Duodenal mucosa (tissue), 2 donors: Measurements from ENCODE around the gene SIAE.
A peak's percentile ranks its signal among the peaks of the same experiment; 100 is the strongest.

Experiments used
- H3K27ac ChIP-seq: one replicate; pipeline ENCODE4 v1.7.0; 2013; ENCODE audit warnings: low read depth, low read length
- H3K27me3 ChIP-seq, 2 donors: one replicate each; pipeline ENCODE4 v1.7.0; 2013; ENCODE audit warnings: low read length in 2 of 2, control low read depth in 1 of 2; ENCODE audit not compliant: insufficient read depth in 2 of 2, control insufficient read depth in 1 of 2
- H3K36me3 ChIP-seq, 2 donors: one replicate each; pipeline ENCODE4 v1.7.0; 2013; ENCODE audit warnings: low read length in 2 of 2, control low read depth in 1 of 2; ENCODE audit not compliant: insufficient read depth in 2 of 2, control insufficient read depth in 1 of 2
- H3K4me1 ChIP-seq, 2 donors: one replicate each; pipeline ENCODE4 v1.7.0; 2013; ENCODE audit warnings: low read length in 2 of 2, control low read depth in 1 of 2; ENCODE audit not compliant: insufficient read depth in 2 of 2, control insufficient read depth in 1 of 2
- H3K4me3 ChIP-seq, 2 donors: one replicate each; pipeline ENCODE4 v1.7.0; 2013; ENCODE audit warnings: low read length in 2 of 2, low read depth in 1 of 2
- H3K9ac ChIP-seq, 2 donors: one replicate each; pipeline ENCODE4 v1.7.0; 2013; ENCODE audit warnings: low read length in 2 of 2, low read depth in 1 of 2
- H3K9me3 ChIP-seq, 2 donors: one replicate each; pipeline ENCODE4 v1.7.0; 2013; ENCODE audit warnings: low read length in 2 of 2, control low read depth in 1 of 2; ENCODE audit not compliant: control insufficient read depth in 1 of 2

SIAE gene

GRCh38 chr11:124629961-124630360 is 43.6 kb downstream of the SIAE start:
- Histone ChIP-seq H3K9ac (no peak overlapping the region), H3K9me3 (no peaks in the 10 kb centered on the region), H3K36me3 (peaks cover 49 to 62% of the 10 kb centered on the region in 2 donors), H3K27ac (no peak overlapping the region), H3K4me1 (peaks cover 0 to 7% of the 10 kb centered on the region in 2 donors), H3K4me3 (no peak overlapping the region), H3K27me3 (no peaks in the 10 kb centered on the region)

GRCh38 chr11:124627546-124627945 is 46.0 kb downstream of the SIAE start:
- no peak overlapping the region for H3K27ac ChIP-seq

GRCh38 chr11:124625504-124626168 is 47.9 kb downstream of the SIAE start:
- no peak overlapping the region for H3K4me3 ChIP-seq
- peaks cover 17 to 26% of the 10 kb centered on the region in 2 donors for H3K4me1 ChIP-seq
- no peak overlapping the region for H3K9ac ChIP-seq
- no peak overlapping the region for H3K27ac ChIP-seq
- peaks cover 23 to 24% of the 10 kb centered on the region in 2 donors for H3K36me3 ChIP-seq
- H3K27me3 ChIP-seq, result no peaks in the 10 kb centered on the region
- no peaks in the 10 kb centered on the region for H3K9me3 ChIP-seq

More at GRCh38 chr11:124627546-124627945, 46.0 kb downstream of the SIAE start:
- no peak overlapping the region for H3K4me3 ChIP-seq
- no peaks in the 10 kb centered on the region for H3K9me3 ChIP-seq
- H3K36me3 ChIP-seq, result peaks cover 41 to 42% of the 10 kb centered on the region in 2 donors
- peaks cover 13 to 21% of the 10 kb centered on the region in 2 donors for H3K4me1 ChIP-seq
- H3K9ac ChIP-seq, result no peak overlapping the region
- H3K27me3 ChIP-seq, result no peaks in the 10 kb centered on the region

- H3K4me1 ChIP-seq, result peaks cover 20 to 29% of the 10 kb centered on the region in 2 donors
- H3K27me3 ChIP-seq, result peaks cover 0 to 3% of the 10 kb centered on the region in 2 donors
- H3K27ac ChIP-seq, result no peak overlapping the region
- H3K36me3 ChIP-seq, result peaks cover 16 to 18% of the 10 kb centered on the region in 2 donors
- H3K9me3 ChIP-seq, result no peaks in the 10 kb centered on the region
- peak overlapping the region; percentile 88 to 96 for H3K9ac ChIP-seq
- H3K4me3 ChIP-seq, result peak overlapping the region; percentile 97 to 100
Measured at GRCh38 chr11:124623861-124624525, 49.5 kb downstream of the SIAE start.

GRCh38 chr11:124622531-124623451 is 50.7 kb downstream of the SIAE start, which contains the start of gene TBRG1:
Gene TBRG1 (plus strand): TSS chr11:124622864. CDS start chr11:124623084, 220 bp downstream.
- Histone ChIP-seq H3K27me3 (peaks cover 0 to 4% of the 10 kb centered on the region in 2 donors), H3K4me1 (peaks cover 21 to 32% of the 10 kb centered on the region in 2 donors), H3K4me3 (peak within 1 kb of the TSS; percentile 97 to 100), H3K9ac (peak within 1 kb of the TSS; percentile 88 to 96), H3K27ac (peak within 1 kb of the TSS; percentile 87), H3K9me3 (no peaks in the 10 kb centered on the region), H3K36me3 (peaks cover 14 to 16% of the 10 kb centered on the region in 2 donors)

GRCh38 chr11:124618863-124619262 is 54.7 kb downstream of the SIAE start:
- Histone ChIP-seq H3K27ac (no peak overlapping the region), H3K36me3 (no peaks in the 10 kb centered on the region), H3K4me1 (peaks cover 13 to 15% of the 10 kb centered on the region in 2 donors), H3K4me3 (no peak overlapping the region), H3K27me3 (peaks cover 0 to 4% of the 10 kb centered on the region in 2 donors), H3K9me3 (no peaks in the 10 kb centered on the region), H3K9ac (no peak overlapping the region)

GRCh38 chr11:124612567-124613246 is 60.8 kb downstream of the SIAE start:
- Histone ChIP-seq H3K4me3 (no peak overlapping the region), H3K9me3 (no peaks in the 10 kb centered on the region), H3K36me3 (no peaks in the 10 kb centered on the region), H3K27ac (no peak overlapping the region), H3K27me3 (peaks cover 0 to 9% of the 10 kb centered on the region in 2 donors), H3K9ac (no peak overlapping the region), H3K4me1 (no peaks in the 10 kb centered on the region)

- no peaks in the 10 kb centered on the region for H3K36me3 ChIP-seq
- peaks cover 0 to 9% of the 10 kb centered on the region in 2 donors for H3K27me3 ChIP-seq
- no peaks in the 10 kb centered on the region for H3K4me1 ChIP-seq
- no peak overlapping the region for H3K9ac ChIP-seq
- no peak overlapping the region for H3K27ac ChIP-seq
- no peak overlapping the region for H3K4me3 ChIP-seq
- H3K9me3 ChIP-seq, result no peaks in the 10 kb centered on the region
Measured at GRCh38 chr11:124612045-124612444, 61.5 kb downstream of the SIAE start.

GRCh38 chr11:124611064-124611463 is 62.5 kb downstream of the SIAE start, which contains the start of gene PANX3:
Gene PANX3 (plus strand): TSS chr11:124611428. CDS start chr11:124611557, 129 bp downstream.
- Histone ChIP-seq H3K36me3 (no peaks in the 10 kb centered on the region), H3K9ac (no peak within 1 kb of the TSS), H3K27ac (no peak within 1 kb of the TSS), H3K4me3 (no peak within 1 kb of the TSS), H3K4me1 (no peaks in the 10 kb centered on the region), H3K27me3 (peaks cover 0 to 9% of the 10 kb centered on the region in 2 donors), H3K9me3 (no peaks in the 10 kb centered on the region)
